ENCODE data around the gene PTPRN2. TPM values are rescaled to one million over a fixed set of nuclear protein-coding genes. Genes with fewer than 3 reads are reported as not detected.

The PTPRN2 gene
- total RNA-seq, 2 donors from 2014 or later = 30.3 to 40.7 TPM

- intact Hi-C loops (cut with DNase I, micrococcal nuclease) = no loop called here
- no peak for DNase-seq
- ATAC-seq = no peak
Observed at GRCh38 chr7:157760004-157760730, 827.5 kb downstream of the PTPRN2 start.

GRCh38 chr7:157759246-157759805 is 828.3 kb downstream of the PTPRN2 start:
- intact Hi-C loops (cut with DNase I, micrococcal nuclease) = no loop called here
- DNase-seq = no peak
- ATAC-seq = no peak

GRCh38 chr7:157758468-157759245 is 829.0 kb downstream of the PTPRN2 start:
- DNase-seq (no peak), ATAC-seq (no peak)
- intact Hi-C loops (cut with DNase I, micrococcal nuclease) = no loop called here

- DNase-seq = no peak
- intact Hi-C loops (cut with DNase I, micrococcal nuclease) = no loop called here
- ATAC-seq = no peak
Observed at GRCh38 chr7:157757776-157758467, 829.7 kb downstream of the PTPRN2 start.

- intact Hi-C loops (cut with DNase I, micrococcal nuclease) = no loop called here
- DNase-seq (no peak), ATAC-seq (no peak)
Observed at GRCh38 chr7:157757211-157757610, 830.4 kb downstream of the PTPRN2 start.

- intact Hi-C loops (cut with DNase I, micrococcal nuclease) = no loop called here
- DNase-seq (no peak), ATAC-seq (no peak)
Observed at GRCh38 chr7:157755741-157756140, 831.9 kb downstream of the PTPRN2 start.

- DNase-seq = no peak
- no peak for ATAC-seq
Observed at GRCh38 chr7:157754416-157754790, 833.2 kb downstream of the PTPRN2 start.

GRCh38 chr7:157753713-157754415 is 833.8 kb downstream of the PTPRN2 start:
- DNase-seq = no peak
- intact Hi-C loops (cut with DNase I, micrococcal nuclease) = no loop called here

More at GRCh38 chr7:157754416-157754790, 833.2 kb downstream of the PTPRN2 start:
- intact Hi-C loops (cut with DNase I, micrococcal nuclease) = no loop called here

GRCh38 chr7:157752832-157753291 is 834.8 kb downstream of the PTPRN2 start:
- intact Hi-C loops (cut with DNase I, micrococcal nuclease) = no loop called here
- ATAC-seq (no peak), DNase-seq (no peak)

More at GRCh38 chr7:157753713-157754415, 833.8 kb downstream of the PTPRN2 start:
- ATAC-seq = no peak

- ATAC-seq = no peak
- intact Hi-C loops (cut with DNase I, micrococcal nuclease) = no loop called here
- DNase-seq = no peak
Observed at GRCh38 chr7:157751951-157752673, 835.5 kb downstream of the PTPRN2 start.

- DNase-seq (no peak), ATAC-seq (no peak)
- intact Hi-C loops (cut with DNase I, micrococcal nuclease) = no loop called here
Observed at GRCh38 chr7:157751406-157751805, 836.2 kb downstream of the PTPRN2 start.

- ATAC-seq (no peak), DNase-seq (no peak)
- intact Hi-C loops (cut with DNase I, micrococcal nuclease) = no loop called here
Observed at GRCh38 chr7:157750291-157750690, 837.3 kb downstream of the PTPRN2 start.

- ATAC-seq = no peak
- intact Hi-C loops (cut with DNase I, micrococcal nuclease) = no loop called here
- DNase-seq = no peak
Observed at GRCh38 chr7:157745721-157746709, 841.6 kb downstream of the PTPRN2 start.

- DNase-seq = no peak
- no peak for ATAC-seq
- intact Hi-C loops (cut with DNase I, micrococcal nuclease) = no loop called here
Observed at GRCh38 chr7:157744786-157745601, 842.6 kb downstream of the PTPRN2 start.

GRCh38 chr7:157743781-157744525 is 843.7 kb downstream of the PTPRN2 start:
- ATAC-seq (no peak), DNase-seq (no peak)
- intact Hi-C loops (cut with DNase I, micrococcal nuclease) = no loop called here
